ENCODE measurements around the gene U2AF2.
A peak's percentile ranks its signal among the peaks of the same experiment; 100 is the strongest.

Gene U2AF2

DNA sequence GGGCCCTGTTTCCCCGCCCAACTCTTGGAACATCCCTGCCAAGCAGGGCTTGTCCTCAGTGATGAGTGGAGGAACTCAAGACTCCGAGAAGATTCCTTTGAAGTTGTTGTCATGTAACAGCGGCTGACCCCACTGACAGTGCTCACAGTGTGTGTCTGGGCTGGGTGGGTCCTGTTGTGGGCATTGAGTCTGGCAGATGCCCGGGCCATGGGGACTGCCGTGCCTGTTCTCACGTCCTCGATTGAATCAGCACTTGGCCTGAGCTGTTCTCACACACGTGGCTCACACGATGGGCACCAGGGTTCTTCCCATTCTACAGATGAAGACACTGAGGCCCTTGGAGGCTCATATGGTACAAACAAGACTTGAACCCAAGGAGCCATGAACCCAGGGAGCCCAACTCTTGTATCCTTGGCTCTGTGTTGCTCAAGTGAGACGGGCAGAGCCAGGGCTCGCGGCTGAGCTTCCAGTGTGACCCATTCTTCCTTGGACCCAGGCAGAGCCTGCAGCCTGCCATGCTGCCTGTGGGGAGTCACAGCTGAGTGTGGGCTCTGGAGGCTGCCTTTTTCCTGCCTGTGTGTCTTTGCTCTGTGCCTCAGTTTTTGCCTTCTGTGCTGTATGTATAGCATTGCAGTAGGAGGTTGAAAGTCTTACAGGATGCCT, 11.6 kb downstream of the U2AF2 start (continued):
- TF ChIP-seq OSR2 (tag by site-specific recombination; IDR thresholded peaks at IDR 0.05) (no peak), ZNF654 (tag by site-specific recombination; IDR thresholded peaks at IDR 0.05; ENCODE audit: low read depth) (no peak), ZNF571 (tag by site-specific recombination; IDR thresholded peaks at IDR 0.05) (no peak), GFI1B (tag by site-specific recombination; IDR thresholded peaks at IDR 0.05) (no peak), ZNF274 (IDR thresholded peaks at IDR 0.05; ENCODE audit: low read length) (no peak), ZNF274 (tag by site-specific recombination; IDR thresholded peaks at IDR 0.05; ENCODE audit: borderline replicate concordance) (no peak), KLF16 (tag by site-specific recombination; IDR thresholded peaks at IDR 0.05) (no peak), GLI4 (tag by site-specific recombination; IDR thresholded peaks at IDR 0.05) (no peak), ZNF169 (tag by site-specific recombination; IDR thresholded peaks at IDR 0.05) (no peak), ZNF529 (tag by site-specific recombination; IDR thresholded peaks at IDR 0.05; ENCODE audit: insufficient replicate concordance) (no peak)
- TF ChIP-seq, protein P1, sequence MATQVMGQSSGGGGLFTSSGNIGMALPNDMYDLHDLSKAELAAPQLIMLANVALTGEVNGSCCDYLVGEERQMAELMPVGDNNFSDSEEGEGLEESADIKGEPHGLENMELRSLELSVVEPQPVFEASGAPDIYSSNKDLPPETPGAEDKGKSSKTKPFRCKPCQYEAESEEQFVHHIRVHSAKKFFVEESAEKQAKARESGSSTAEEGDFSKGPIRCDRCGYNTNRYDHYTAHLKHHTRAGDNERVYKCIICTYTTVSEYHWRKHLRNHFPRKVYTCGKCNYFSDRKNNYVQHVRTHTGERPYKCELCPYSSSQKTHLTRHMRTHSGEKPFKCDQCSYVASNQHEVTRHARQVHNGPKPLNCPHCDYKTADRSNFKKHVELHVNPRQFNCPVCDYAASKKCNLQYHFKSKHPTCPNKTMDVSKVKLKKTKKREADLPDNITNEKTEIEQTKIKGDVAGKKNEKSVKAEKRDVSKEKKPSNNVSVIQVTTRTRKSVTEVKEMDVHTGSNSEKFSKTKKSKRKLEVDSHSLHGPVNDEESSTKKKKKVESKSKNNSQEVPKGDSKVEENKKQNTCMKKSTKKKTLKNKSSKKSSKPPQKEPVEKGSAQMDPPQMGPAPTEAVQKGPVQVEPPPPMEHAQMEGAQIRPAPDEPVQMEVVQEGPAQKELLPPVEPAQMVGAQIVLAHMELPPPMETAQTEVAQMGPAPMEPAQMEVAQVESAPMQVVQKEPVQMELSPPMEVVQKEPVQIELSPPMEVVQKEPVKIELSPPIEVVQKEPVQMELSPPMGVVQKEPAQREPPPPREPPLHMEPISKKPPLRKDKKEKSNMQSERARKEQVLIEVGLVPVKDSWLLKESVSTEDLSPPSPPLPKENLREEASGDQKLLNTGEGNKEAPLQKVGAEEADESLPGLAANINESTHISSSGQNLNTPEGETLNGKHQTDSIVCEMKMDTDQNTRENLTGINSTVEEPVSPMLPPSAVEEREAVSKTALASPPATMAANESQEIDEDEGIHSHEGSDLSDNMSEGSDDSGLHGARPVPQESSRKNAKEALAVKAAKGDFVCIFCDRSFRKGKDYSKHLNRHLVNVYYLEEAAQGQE (tag by site-specific recombination; IDR thresholded peaks at IDR 0.05): no peak

DNA sequence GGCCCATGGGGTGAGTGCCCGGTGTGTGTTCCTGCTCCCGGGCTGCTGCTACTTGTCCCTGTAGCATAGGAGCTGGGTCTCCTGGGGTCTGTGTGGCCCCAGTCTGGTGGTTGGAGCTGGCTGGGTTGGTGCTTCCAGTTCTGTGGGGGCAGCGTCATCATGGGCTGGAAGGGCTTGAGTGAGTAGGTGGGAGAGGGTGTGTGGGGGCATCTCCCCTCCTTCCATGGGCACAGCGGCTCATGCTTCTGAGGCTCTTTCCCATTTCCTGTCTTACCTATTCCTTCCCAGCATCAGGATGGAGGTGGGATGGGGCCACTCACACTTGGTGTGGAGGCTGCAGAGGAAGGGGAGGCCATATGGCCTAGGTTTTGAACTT, 12.2 kb downstream of the U2AF2 start:
- H3K4me1 ChIP-seq (ENCODE audit: control insufficient read depth, insufficient read depth, low read length): peaks cover 2% of the 10 kb centered on the region
- CTCF ChIA-PET: interaction anchor here (1.0 to 1.5 kb wide), 3 partner anchors 10 to 34 kb away, joined by 4 read pairs; no protein-coding TSS in a partner anchor
- no peaks in the 10 kb centered on the region for H3K9me3 ChIP-seq (ENCODE audit: control insufficient read depth, insufficient read depth, low read depth, low read length)
- no peak overlapping the region for H3K4me3 ChIP-seq (ENCODE audit: low read depth, low read length)
- TF ChIP-seq ZNF239 (tag by site-specific recombination; IDR thresholded peaks at IDR 0.05) (no peak), ZNF639 (tag by site-specific recombination; IDR thresholded peaks at IDR 0.05) (no peak), ZNF664 (tag by site-specific recombination; IDR thresholded peaks at IDR 0.05) (no peak), IKZF3 (tag by site-specific recombination; IDR thresholded peaks at IDR 0.05) (peak; percentile 40; the same call in 1 of the 2 replicates), RBAK (tag by site-specific recombination; IDR thresholded peaks at IDR 0.05) (no peak), ZFHX2 (tag by site-specific recombination; conservative IDR thresholded peaks at IDR 0.05) (peak; percentile 76), YY2 (tag by site-specific recombination; IDR thresholded peaks at IDR 0.05) (no peak), ZBTB1 (tag by site-specific recombination; IDR thresholded peaks at IDR 0.05) (no peak), EGR2 (tag by site-specific recombination; IDR thresholded peaks at IDR 0.05; ENCODE audit: low read depth) (peak; percentile 54; the same call in 1 of the 2 replicates), ZNF624 (tag by site-specific recombination; IDR thresholded peaks at IDR 0.05) (no peak)
- POLR2A ChIA-PET: interaction anchor here (2.7 to 3.0 kb wide), 2 partner anchors 10 to 12 kb away, joined by 10 to 12 read pairs; partner anchors contain the start of gene U2AF2
- no peak overlapping the region for H3K27ac ChIP-seq (ENCODE audit: extremely low read depth, low read depth, low read length)
- H3K36me3 ChIP-seq (ENCODE audit: control insufficient read depth in 2 of 2, insufficient read depth in 1 of 2, low read length in 2 of 2): peaks cover 50 to 90% of the 10 kb centered on the region in 2 experiments

Measured in HEK293 (cell line).